ENCODE data around the gene BLACAT1. TPM values are rescaled to one million over a fixed set of nuclear protein-coding genes. Genes with fewer than 3 reads are reported as not detected.

BLACAT1 gene
- total RNA-seq, 1 donor from 2014 or later: 0.07 TPM

- Mint-ChIP-seq H3K27me3 (peaks cover 33% of the 10 kb centered on the region), H3K4me1 (no peaks in the 10 kb centered on the region), H3K4me3 (no peak overlapping the region), H3K9me3 (no peaks in the 10 kb centered on the region), H3K36me3 (ENCODE audit: low read depth) (no peaks in the 10 kb centered on the region), H3K27ac (no peak overlapping the region)
- intact Hi-C loops (cut with micrococcal nuclease): no loop called here
- TF ChIP-seq, protein P1, sequence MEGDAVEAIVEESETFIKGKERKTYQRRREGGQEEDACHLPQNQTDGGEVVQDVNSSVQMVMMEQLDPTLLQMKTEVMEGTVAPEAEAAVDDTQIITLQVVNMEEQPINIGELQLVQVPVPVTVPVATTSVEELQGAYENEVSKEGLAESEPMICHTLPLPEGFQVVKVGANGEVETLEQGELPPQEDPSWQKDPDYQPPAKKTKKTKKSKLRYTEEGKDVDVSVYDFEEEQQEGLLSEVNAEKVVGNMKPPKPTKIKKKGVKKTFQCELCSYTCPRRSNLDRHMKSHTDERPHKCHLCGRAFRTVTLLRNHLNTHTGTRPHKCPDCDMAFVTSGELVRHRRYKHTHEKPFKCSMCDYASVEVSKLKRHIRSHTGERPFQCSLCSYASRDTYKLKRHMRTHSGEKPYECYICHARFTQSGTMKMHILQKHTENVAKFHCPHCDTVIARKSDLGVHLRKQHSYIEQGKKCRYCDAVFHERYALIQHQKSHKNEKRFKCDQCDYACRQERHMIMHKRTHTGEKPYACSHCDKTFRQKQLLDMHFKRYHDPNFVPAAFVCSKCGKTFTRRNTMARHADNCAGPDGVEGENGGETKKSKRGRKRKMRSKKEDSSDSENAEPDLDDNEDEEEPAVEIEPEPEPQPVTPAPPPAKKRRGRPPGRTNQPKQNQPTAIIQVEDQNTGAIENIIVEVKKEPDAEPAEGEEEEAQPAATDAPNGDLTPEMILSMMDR (IDR thresholded peaks at IDR 0.05): no peak
- POLR2A ChIA-PET: no interaction called here
- ATAC-seq (ENCODE audit: low read depth) (no peak), DNase-seq (no peak)
- CTCF ChIA-PET: no interaction called here
Measured at GRCh38 chr1:205465392-205465791, 9.5 kb upstream of the BLACAT1 start.

DNA sequence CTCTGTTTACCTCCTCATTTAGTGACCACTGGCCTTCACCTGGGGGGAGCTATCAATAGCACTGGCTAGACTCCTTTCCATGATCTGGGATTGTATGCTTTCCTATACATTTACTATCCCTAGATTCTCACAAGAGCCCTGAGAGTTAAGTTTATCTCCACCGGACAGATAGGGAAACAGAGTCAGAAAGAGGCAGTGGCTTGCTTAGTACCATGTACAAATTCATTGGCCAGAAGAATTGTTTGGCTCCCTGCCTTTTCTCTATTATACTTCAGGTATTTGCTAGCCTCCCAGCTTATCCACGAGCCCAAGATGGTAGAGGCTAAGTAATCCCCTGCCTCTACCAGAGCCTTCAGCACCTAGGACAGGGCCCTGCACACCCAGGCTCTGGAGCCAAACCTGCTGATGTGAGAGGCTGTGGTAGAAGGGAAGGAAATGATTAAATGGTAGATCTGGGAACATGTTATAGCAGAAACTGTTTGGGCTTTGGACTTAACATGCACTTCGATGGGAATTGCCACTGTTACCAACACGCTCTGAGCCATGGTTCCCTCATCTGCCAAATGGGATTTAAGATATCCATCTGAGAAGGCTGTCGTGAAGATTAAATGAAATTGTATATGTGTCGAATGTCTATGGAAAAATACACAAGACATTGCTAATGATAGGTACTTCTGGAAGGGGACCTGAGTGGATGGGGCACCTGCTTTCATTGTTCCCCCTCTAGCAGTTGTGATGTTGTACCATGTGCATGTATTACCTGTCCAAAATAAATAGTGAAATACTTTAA, 3.1 kb upstream of the BLACAT1 start:
- H3K9me3 Mint-ChIP-seq: no peaks in the 10 kb centered on the region
- H3K36me3 Mint-ChIP-seq (ENCODE audit: low read depth): no peaks in the 10 kb centered on the region
- TF ChIP-seq, protein P1 (IDR thresholded peaks at IDR 0.05): no peak
- ATAC-seq (ENCODE audit: low read depth) (peak; percentile 56), DNase-seq (no peak)
- H3K4me3 Mint-ChIP-seq: no peak overlapping the region
- ChIA-PET POLR2A (no interaction called here), CTCF (interaction anchor here (0.6 kb wide), 1 partner anchor 61 kb away, joined by 3 read pairs; no protein-coding TSS in a partner anchor)
- H3K27me3 Mint-ChIP-seq: peaks cover 42% of the 10 kb centered on the region
- H3K27ac Mint-ChIP-seq: no peak overlapping the region
- H3K4me1 Mint-ChIP-seq: peaks cover 19% of the 10 kb centered on the region
- intact Hi-C loops (cut with micrococcal nuclease): loop anchor here (2.0 kb wide), 2 partner anchors 18 to 28 kb away; no protein-coding TSS in a partner anchor

- H3K4me3 Mint-ChIP-seq: peak overlapping the region; percentile 11
- no peaks in the 10 kb centered on the region for H3K9me3 Mint-ChIP-seq
- DNase-seq (no peak), ATAC-seq (ENCODE audit: low read depth) (no peak)
- TF ChIP-seq, protein P1 (IDR thresholded peaks at IDR 0.05): no peak
- no peak overlapping the region for H3K27ac Mint-ChIP-seq
- peaks cover 19% of the 10 kb centered on the region for H3K4me1 Mint-ChIP-seq
- POLR2A ChIA-PET: interaction anchor here (1.2 kb wide), 1 partner anchor 16 kb away, joined by 4 read pairs; no protein-coding TSS in a partner anchor
- peaks cover 51% of the 10 kb centered on the region for H3K27me3 Mint-ChIP-seq
- intact Hi-C loops (cut with micrococcal nuclease): no loop called here
- CTCF ChIA-PET: interaction anchor here (1.2 to 2.0 kb wide), 3 partner anchors 103 to 200 kb away, joined by 3 to 4 read pairs (median 4); no protein-coding TSS in a partner anchor
- no peaks in the 10 kb centered on the region for H3K36me3 Mint-ChIP-seq (ENCODE audit: low read depth)
Measured at GRCh38 chr1:205456868-205457745, 1.3 kb upstream of the BLACAT1 start.

DNA sequence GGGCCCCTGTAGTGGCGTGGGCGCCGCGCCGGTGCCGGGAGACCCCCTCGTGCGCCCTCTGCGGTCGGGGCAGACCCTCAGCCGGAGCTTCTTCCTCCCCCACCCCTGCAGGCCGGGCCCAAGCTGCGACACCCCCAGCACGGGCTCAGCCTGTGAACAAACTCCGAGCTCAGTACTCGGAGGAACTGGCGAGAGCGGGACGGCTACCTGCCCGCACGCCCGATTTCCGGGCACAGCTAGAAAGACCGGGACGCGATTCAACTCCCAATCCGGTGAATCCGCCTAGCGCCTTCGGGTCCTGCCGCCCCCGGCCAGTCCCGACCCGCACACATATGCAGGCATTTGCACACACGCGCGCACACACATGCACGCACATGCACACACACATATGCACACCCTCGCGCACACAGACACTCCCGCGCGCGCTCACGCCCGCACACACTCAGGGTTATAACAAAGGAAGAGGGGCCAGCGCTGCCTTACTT, 580 bp upstream of the BLACAT1 start:
- ChIA-PET POLR2A (interaction anchor here (1.1 to 1.2 kb wide), 2 partner anchors 11 to 16 kb away, joined by 3 to 4 read pairs; no protein-coding TSS in a partner anchor), CTCF (interaction anchor here (1.2 to 2.0 kb wide), 3 partner anchors 102 to 200 kb away, joined by 3 to 4 read pairs (median 4); no protein-coding TSS in a partner anchor)
- ATAC-seq (ENCODE audit: low read depth): no peak
- Mint-ChIP-seq H3K36me3 (ENCODE audit: low read depth) (no peaks in the 10 kb centered on the region), H3K4me3 (peak overlapping the region; percentile 79), H3K27ac (no peak overlapping the region), H3K9me3 (no peaks in the 10 kb centered on the region), H3K4me1 (peaks cover 19% of the 10 kb centered on the region), H3K27me3 (peaks cover 52% of the 10 kb centered on the region)
- intact Hi-C loops (cut with micrococcal nuclease): no loop called here
- no peak for DNase-seq
- TF ChIP-seq, protein P1 (IDR thresholded peaks at IDR 0.05): no peak

Data from activated B cell treated with CpG ODN at 0.5 μM for 24 hours (primary cell).